Left forelimb (tissue), 1 donor: ENCODE measurements around the gene SIRT5.
A peak's percentile ranks its signal among the peaks of the same experiment; 100 is the strongest.

ENCODE experiments used
- DNase-seq: peaks from one replicate; pipeline ENCODE4 v3.0.0-alpha.2; 2018; ENCODE audit warnings: low spot score

SIRT5 gene

DNA sequence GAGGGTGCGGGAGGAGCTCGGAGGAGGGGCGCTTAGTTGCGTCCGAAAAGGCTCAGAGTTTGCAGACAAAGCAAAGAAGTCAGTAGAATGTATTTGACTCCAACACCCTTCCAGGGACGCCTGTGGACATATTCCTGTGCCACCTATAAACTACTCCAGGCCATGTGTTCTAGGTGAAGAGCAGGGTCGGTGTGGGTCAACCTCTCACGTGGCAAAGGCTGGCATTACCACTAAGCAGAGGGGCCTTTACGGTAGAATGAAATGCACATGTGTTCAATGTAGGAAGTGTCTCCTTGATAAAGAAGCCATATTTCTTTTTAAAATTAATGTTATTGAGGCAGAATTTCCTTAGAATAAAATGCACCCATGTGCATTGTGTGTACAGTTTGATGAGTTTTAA, 15.4 kb downstream of the SIRT5 start:
- DNase-seq, result no peak

GRCh38 chr6:13590574-13591153, 16.3 kb downstream of the SIRT5 start:
- no peak for DNase-seq

DNA sequence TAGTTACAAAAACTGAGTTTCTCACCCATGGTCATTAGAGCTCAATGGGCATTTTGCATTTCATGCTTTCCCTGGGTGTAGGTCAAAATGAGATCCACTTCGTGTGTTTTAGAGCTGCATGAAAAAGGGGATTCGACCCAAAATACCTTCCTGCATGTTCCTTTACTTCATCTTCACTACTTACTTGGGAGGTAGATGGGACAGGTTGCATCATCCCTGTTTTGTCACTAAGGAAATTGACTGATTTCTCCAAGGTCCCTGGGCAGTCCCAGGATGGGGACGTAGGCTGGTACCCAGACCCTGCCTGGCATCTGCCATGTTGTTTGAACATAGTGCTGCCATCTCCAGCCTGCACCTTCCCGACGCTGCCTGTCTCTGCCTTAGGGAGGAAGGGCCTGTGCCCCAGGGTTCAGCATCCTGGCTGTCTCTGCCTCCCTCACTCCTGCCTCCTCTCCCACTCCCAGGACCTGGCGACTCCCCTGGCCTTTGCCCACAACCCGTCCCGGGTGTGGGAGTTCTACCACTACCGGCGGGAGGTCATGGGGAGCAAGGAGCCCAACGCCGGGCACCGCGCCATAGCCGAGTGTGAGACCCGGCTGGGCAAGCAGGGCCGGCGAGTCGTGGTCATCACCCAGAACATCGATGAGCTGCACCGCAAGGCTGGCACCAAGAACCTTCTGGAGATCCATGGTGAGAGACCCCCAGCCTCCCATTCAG, 17.0 kb downstream of the SIRT5 start:
- DNase-seq, result no peak

DNA sequence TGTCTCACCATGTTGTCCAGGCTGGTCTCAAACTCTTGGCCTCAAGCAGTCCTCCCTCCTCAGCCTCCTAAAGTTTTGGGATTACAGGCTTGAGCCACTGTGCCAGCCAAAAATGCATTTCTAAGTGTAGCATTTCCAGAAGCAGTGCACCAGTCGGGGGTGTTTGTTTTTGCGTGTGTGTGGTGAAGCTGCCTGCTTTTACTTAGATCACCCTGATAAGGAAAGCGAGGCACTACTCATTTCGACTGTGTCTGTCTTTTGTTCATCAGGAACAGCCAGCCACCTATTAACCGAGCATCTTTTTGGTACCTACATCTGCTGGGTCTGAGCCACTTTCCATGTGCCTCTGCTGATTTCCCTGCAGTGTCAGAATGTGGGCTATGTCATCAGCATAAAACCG, 18.7 kb downstream of the SIRT5 start:
- no peak for DNase-seq

DNA sequence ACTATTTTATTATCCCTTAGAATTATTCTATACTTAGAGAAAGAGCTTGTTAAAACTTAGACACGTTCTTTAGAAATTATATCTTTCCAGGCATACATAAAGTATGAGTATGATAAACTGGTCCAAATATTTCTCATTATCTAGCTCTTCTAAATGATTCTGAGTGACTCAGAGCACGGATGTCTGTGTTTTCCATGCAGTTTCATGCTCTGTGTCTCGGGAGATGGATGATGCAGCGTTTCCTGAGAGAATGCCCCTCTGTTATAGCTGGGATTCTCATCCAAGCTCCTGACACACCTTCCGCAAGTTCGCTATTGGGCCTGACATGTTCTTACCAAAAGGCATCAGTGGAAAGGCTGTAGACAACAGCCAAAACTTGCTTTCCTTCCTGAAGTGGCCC, 19.3 kb downstream of the SIRT5 start:
- no peak for DNase-seq

DNA sequence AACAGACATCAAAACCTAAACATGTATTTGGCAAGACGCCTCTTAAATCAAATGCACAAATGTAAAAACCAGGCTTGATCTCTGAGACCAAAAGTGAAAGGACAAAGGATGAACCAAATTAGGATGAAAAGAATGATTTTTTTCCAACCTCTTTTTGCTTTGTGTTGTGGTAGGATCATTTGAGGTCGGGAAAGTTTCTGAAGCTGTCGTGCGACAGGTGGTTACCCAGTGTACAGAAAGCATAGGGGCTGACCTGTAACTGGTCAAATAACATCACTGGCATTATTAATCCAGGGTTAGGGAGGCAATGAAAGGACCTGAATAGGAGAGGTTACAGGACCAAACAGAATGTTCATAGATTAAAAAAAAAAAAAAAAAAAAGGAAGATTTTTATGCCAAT, 22.7 kb downstream of the SIRT5 start:
- DNase-seq, result no peak

DNA sequence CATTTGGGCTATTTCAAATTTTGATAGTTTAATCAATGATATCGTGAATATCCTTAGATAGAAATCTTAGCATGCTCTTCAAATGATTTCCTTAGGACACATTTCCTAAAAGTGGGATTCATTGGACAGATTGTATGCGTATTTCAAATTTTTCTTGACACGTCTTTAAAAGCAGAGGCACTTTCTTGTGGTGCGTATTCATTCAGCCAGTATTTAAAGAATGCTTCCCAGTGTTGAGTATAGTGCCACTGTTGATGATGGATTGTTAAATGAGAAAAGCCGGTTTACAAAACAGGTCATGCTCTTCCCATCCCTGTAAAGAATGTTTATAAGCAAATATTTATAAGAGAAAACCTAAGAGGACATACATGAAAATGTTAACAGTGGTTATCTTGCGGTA, 25.6 kb downstream of the SIRT5 start:
- no peak for DNase-seq

- DNase-seq, result no peak
These were observed 29.7 kb downstream of the SIRT5 start for GRCh38 chr6:13604135-13604534.

DNA sequence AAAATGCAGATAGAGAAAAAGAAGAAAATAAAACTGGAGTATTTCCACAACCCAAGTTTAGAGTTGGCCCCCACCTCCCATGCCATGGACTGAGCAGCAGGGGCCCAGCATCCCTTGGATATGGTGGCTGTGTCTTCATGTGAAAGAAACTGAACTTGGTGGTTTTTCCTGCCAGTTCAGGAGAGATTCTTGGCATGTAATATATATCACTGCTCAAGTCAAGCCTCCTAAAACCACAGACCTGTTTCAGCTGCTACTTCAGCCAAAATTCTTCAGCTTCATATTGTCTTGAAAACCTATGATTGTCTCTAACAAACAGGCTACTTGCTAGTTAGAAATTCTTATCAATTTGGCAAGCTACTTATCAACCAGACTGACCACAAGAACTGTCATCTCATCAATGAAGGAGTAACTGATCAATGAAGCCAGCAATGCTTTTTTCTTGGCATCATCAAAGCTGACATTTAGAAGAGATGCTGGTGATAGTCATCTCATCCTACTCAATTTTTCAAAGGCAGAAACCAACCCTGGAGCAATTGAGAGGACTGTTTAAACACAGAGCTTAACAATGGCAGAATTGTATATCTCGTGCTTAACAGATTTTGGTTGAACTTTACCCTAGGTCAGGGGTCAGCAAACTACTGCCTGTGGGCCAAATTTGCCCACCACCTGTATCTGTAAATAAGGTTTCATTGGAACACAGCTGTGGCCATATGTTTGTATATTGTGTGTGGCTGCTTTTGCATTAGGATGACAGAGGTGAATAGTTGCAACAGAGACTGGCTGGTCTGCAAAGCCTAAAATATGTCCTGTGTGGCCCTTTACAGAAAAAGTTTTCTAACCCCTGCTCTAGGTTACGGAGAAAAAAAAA, 30.4 kb downstream of the SIRT5 start:
- no peak for DNase-seq

DNA sequence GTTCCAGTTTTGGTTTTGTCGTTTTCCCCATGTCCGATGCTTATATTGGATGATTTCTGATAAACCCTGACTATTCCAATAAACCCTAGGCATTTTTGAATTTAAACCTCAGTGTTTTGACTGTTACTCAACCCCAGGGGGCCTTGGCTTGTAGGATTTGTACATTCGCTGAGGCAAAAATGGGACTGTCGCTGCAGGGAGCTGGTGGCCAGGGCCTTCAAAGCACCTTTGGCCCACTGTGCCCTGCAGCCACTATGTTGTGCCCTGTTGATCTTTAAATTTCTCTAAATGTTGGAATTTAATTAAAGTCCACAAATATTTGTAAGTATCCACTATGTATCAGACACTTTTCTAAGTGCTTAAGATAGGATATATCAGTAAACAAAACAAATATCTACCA, 31.2 kb downstream of the SIRT5 start:
- DNase-seq, result no peak

- no peak for DNase-seq
These were observed 37.3 kb downstream of the SIRT5 start for GRCh38 chr6:13611715-13612114.

GRCh38 chr6:13613029-13613594, 38.7 kb downstream of the SIRT5 start:
- DNase-seq, result no peak

GRCh38 chr6:13614126-13614925, 39.9 kb downstream of the SIRT5 start:
- DNase-seq, result no peak

GRCh38 chr6:13614926-13615791, 40.8 kb downstream of the SIRT5 start, which contains the start of gene NOL7:
NOL7 (plus strand) TSS chr6:13615335; CDS start chr6:13615359, 24 bp downstream.
- peak; percentile 99 for DNase-seq

DNA sequence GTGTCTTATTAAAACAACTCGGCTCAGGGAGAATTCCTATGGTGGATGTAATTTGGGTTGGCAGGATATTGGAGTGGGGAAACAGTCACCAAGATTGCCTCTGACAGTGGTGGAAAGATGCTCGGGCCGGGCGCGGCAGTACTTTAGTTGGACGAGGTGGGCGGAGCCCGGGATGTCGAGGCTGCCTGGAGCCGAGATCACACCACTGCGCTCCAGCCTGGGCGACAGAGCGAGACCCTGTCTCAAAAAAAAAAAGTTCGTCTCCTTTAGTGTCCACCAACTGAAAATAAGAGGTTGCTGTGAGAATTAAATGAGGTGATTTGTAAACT, 41.4 kb downstream of the SIRT5 start:
- no peak for DNase-seq

DNA sequence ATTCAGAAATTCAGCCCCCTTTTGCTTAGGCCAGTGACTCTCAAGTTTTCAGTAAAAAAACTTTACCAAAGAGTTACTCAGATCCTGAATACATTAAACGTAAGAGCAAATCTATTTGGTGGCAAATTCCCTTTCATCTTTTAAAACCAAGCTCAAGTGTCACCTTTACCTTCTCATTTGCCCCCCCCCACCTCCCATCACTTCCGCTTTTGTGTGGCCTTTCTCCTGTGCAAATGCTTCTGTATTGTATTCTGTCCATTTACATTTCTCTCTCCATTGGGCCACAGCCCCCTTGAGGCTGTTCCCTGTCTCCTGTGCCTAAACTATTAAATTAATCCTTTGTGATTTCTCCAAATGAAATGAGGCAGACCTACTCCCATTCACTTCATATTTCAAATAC, 42.7 kb downstream of the SIRT5 start:
- DNase-seq, result no peak

- DNase-seq, result no peak
These were observed 50.5 kb downstream of the SIRT5 start for GRCh38 chr6:13624871-13625288.

DNA sequence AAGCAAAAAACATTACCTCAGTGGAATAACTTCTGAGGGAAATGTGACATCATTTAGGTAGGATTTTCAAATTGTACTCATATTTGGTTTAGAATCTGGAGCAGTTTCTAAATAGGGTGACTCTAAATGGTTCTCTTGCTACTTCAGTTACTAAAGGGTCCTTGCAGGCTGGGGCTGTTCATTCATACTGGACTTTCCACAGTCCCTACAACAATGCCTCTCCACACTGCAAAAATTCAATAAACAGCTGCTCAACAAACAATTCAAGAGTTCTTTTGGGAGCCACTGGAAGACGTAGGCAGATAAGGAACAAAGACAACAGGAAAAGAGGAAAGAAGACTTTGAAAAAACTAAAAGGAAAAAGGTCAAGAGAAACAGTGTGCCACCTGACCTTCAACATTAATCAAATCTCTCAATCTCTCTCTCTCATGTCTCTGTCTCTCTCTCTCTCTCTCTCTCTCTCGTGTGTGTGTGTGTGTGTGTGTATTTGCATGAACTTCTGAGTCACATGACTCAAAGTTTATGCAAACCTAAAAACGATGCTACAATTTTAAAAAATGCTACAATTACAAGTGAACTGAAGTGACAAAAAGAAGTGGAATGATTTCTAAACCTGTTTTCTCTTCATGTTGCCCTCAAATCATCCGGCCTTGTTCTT, 55.2 kb downstream of the SIRT5 start:
- DNase-seq, result no peak

DNA sequence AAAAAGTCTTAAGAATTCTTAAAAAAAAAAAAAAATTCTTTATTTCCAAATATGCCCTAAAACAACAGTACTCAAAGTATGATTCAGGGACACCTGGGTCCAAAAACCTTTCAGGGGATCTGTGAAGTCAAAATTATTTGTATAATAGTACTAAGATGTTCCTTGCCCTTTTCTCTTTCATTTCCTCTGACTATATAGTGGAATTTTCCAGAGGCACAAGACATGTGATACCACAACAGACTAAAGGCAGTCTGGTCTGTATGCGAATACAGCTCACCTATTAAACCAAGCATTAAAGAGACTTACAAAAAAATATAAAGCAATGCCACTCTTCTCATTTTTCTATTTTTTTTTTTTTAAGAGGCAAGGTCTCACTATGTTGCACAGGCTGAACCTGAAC, 56.1 kb downstream of the SIRT5 start:
- no peak for DNase-seq

GRCh38 chr6:13633343-13633742, 58.9 kb downstream of the SIRT5 start:
- no peak for DNase-seq
